OCI-LY3 (cell line): Measurements from ENCODE around the gene SNX33.

ENCODE experiments used
- H2AFZ ChIP-seq: fragments of 200-600, 300-600 bp; shearing (Covaris generic); 2 replicates; pipeline ENCODE4 v1.6.0; 2014; ENCODE audit warnings: antibody characterized with exemption, low read depth, low read length
- H3K27ac ChIP-seq: fragments of 200-600, 300-600 bp; sonication (generic); 2 replicates; pipeline ENCODE4 v1.5.1; 2014; ENCODE audit warnings: mild to moderate bottlenecking, low read length, moderate library complexity, mixed read lengths
- H3K27me3 ChIP-seq: fragments of 200-600, 300-600 bp; sonication (generic); 2 replicates; pipeline ENCODE4 v1.6.1; 2014; ENCODE audit warnings: low read depth, low read length, mixed read lengths
- H3K36me3 ChIP-seq: fragments of 200-600, 300-600 bp; sonication (generic); replicated peaks from 2 replicates; pipeline ENCODE3; 2014; ENCODE audit warnings: low read depth, low read length, mixed read lengths
- H3K4me1 ChIP-seq: fragments of 300-600, 200-600 bp; sonication (generic); 2 replicates; pipeline ENCODE4 v1.6.1; 2014; ENCODE audit warnings: low read length, mixed read lengths
- H3K4me2 ChIP-seq: fragments of 200-600, 300-600 bp; sonication (generic); 2 replicates; pipeline ENCODE4 v1.6.1; 2014; ENCODE audit warnings: low read length, mixed read lengths
- H3K4me3 ChIP-seq: fragments of 300-600, 200-600 bp; sonication (generic); 2 replicates; pipeline ENCODE4 v1.5.1; 2014; ENCODE audit warnings: antibody characterized with exemption, mild to moderate bottlenecking, low read length, moderate library complexity
- H3K79me2 ChIP-seq: fragments of 300-600, 200-600 bp; shearing (Covaris generic); 2 replicates; pipeline ENCODE4 v1.6.1; 2014; ENCODE audit warnings: mild to moderate bottlenecking, low read length, mixed read lengths
- H3K9ac ChIP-seq: fragments of 300-600, 200-600 bp; shearing (Covaris generic); 2 replicates; pipeline ENCODE4 v1.6.0; 2014; ENCODE audit warnings: mild to moderate bottlenecking, low read length, moderate library complexity
- H3K9me3 ChIP-seq: fragments of 200-600, 300-600 bp; shearing (Covaris generic); 2 replicates; pipeline ENCODE4 v1.6.1; 2014; ENCODE audit warnings: low read length, mixed read lengths; ENCODE audit not compliant: insufficient read depth
- H4K20me1 ChIP-seq: fragments of 200-600, 300-600 bp; sonication (generic); 2 replicates; pipeline ENCODE4 v1.6.1; 2016; ENCODE audit warnings: low read length, mixed read lengths; ENCODE audit not compliant: insufficient read depth
- CTCF ChIP-seq: fragments of 200-600, 300-600 bp; sonication (generic); IDR thresholded peaks from 2 replicates; pipeline ENCODE4 v1.5.1; 2014; ENCODE audit warnings: antibody characterized with exemption, low read length, low read depth
- EZH2phosphoT487 ChIP-seq: fragments of 200-600 bp; shearing (Covaris generic); IDR thresholded peaks from 2 replicates; pipeline ENCODE4 v1.6.1; 2018; ENCODE audit warnings: antibody characterized with exemption, mixed run types, low read depth

The SNX33 gene

GRCh38 chr15:75661756-75662140, 14.0 kb downstream of the SNX33 start:
- TF ChIP-seq CTCF (no peak), EZH2phosphoT487 (no peak)
- no peak overlapping the region for H3K9ac ChIP-seq
- no peaks in the 10 kb centered on the region for H3K9me3 ChIP-seq
- H3K4me1 ChIP-seq, result no peaks in the 10 kb centered on the region
- no peak overlapping the region for H3K4me3 ChIP-seq
- no peaks in the 10 kb centered on the region for H3K79me2 ChIP-seq
- no peak overlapping the region for H3K27ac ChIP-seq
- no peaks in the 10 kb centered on the region for H4K20me1 ChIP-seq
- H2AFZ ChIP-seq, result no peak overlapping the region
- no peaks in the 10 kb centered on the region for H3K36me3 ChIP-seq
- H3K4me2 ChIP-seq, result no peak overlapping the region
- 0 out of 2 replicates have a peak, but pooled peaks cover 2% of the 10 kb centered on the region for H3K27me3 ChIP-seq

GRCh38 chr15:75662823-75663519, 15.3 kb downstream of the SNX33 start:
- H3K36me3 ChIP-seq, result no peaks in the 10 kb centered on the region
- no peaks in the 10 kb centered on the region for H3K79me2 ChIP-seq
- TF ChIP-seq EZH2phosphoT487 (no peak), CTCF (no peak)
- H4K20me1 ChIP-seq, result no peaks in the 10 kb centered on the region
- no peak overlapping the region for H3K4me3 ChIP-seq
- H3K4me2 ChIP-seq, result no peak overlapping the region
- 0 out of 2 replicates have a peak, but pooled peaks cover 2% of the 10 kb centered on the region for H3K27me3 ChIP-seq
- no peak overlapping the region for H2AFZ ChIP-seq
- H3K9me3 ChIP-seq, result no peaks in the 10 kb centered on the region
- no peaks in the 10 kb centered on the region for H3K4me1 ChIP-seq
- no peak overlapping the region for H3K27ac ChIP-seq
- no peak overlapping the region for H3K9ac ChIP-seq

- H3K4me2 ChIP-seq, result no peak overlapping the region
- no peak for TF ChIP-seq EZH2phosphoT487
- TF ChIP-seq CTCF, result no peak
- H2AFZ ChIP-seq, result no peak overlapping the region
- no peak overlapping the region for H3K9ac ChIP-seq
- no peaks in the 10 kb centered on the region for H4K20me1 ChIP-seq
- no peak overlapping the region for H3K4me3 ChIP-seq
- H3K4me1 ChIP-seq, result no peaks in the 10 kb centered on the region
- H3K36me3 ChIP-seq, result no peaks in the 10 kb centered on the region
- H3K79me2 ChIP-seq, result no peaks in the 10 kb centered on the region
- H3K9me3 ChIP-seq, result no peaks in the 10 kb centered on the region
- H3K27ac ChIP-seq, result no peak overlapping the region
- 0 out of 2 replicates have a peak, but pooled peaks cover 2% of the 10 kb centered on the region for H3K27me3 ChIP-seq
Measured at GRCh38 chr15:75663931-75664421, 16.3 kb downstream of the SNX33 start.

GRCh38 chr15:75666823-75667501, 19.2 kb downstream of the SNX33 start:
- Histone ChIP-seq H4K20me1 (no peaks in the 10 kb centered on the region), H3K9ac (no peak overlapping the region), H3K4me3 (no peak overlapping the region), H3K36me3 (no peaks in the 10 kb centered on the region), H3K4me2 (no peak overlapping the region), H3K27me3 (0 out of 2 replicates have a peak, but pooled peaks cover 2% of the 10 kb centered on the region), H3K27ac (no peak overlapping the region), H2AFZ (no peak overlapping the region), H3K9me3 (no peaks in the 10 kb centered on the region), H3K79me2 (no peaks in the 10 kb centered on the region), H3K4me1 (no peaks in the 10 kb centered on the region)
- TF ChIP-seq EZH2phosphoT487 (no peak), CTCF (no peak)
